H1 (cell line): Measurements from ENCODE around the gene AXIN2. TPM values are rescaled to one million over a fixed set of nuclear protein-coding genes. Genes with fewer than 3 reads are reported as not detected.
A peak's percentile ranks its signal among the peaks of the same experiment; 100 is the strongest.

ENCODE experiments used
- CTCF ChIA-PET: fragments of 300-600 bp; sonication (Branson Sonifier 250); formaldehyde crosslinking; loops from one replicate; lab custom pipeline; 2021; ENCODE audit not compliant: partially characterized antibody; lab: Charles Lee
- POLR2A ChIA-PET: fragments of 300-600 bp; sonication (Branson Sonifier 250); formaldehyde crosslinking; loops from one replicate; lab custom pipeline; 2021; ENCODE audit warnings: inconsistent platforms; ENCODE audit not compliant: partially characterized antibody; lab: Charles Lee
- DNase-seq, 2 experiments: peaks; one replicate each; pipeline versions ENCODE4 v3.0.0 to v3.0.0-alpha.2; 2010 to 2022; ENCODE audit warnings: low spot score in 2 of 2, low read depth in 1 of 2, mixed read lengths in 1 of 2
- FAIRE-seq: peaks from 2 replicates; lab custom pipeline; 2011; peaks lifted over from hg19 to GRCh38; lab: Jason Lieb, UNC
- H2AFZ ChIP-seq: 2 replicates; pipeline ENCODE4 v1.8.1; 2012; ENCODE audit warnings: low read length, inconsistent platforms
- H2AK5ac ChIP-seq: 2 replicates; pipeline ENCODE4 v1.6.1; 2013; ENCODE audit warnings: low read depth, low read length
- H2BK120ac ChIP-seq: replicated peaks from 2 replicates; pipeline ENCODE3; 2013; ENCODE audit warnings: low read depth, low read length, inconsistent platforms
- H2BK12ac ChIP-seq: 2 replicates; pipeline ENCODE4 v1.6.1; 2013; ENCODE audit warnings: low read depth, low read length
- H2BK15ac ChIP-seq: 2 replicates; pipeline ENCODE4 v1.6.1; 2013; ENCODE audit warnings: low read length
- H2BK20ac ChIP-seq: 2 replicates; pipeline ENCODE4 v1.6.1; 2013; ENCODE audit warnings: low read length
- H2BK5ac ChIP-seq: 2 replicates; pipeline ENCODE4 v1.6.1; 2013; ENCODE audit warnings: low read depth, low read length
- H3K14ac ChIP-seq: 2 replicates; pipeline ENCODE4 v1.6.1; 2013; ENCODE audit warnings: inconsistent platforms; ENCODE audit not compliant: insufficient read length
- H3K18ac ChIP-seq: 2 replicates; pipeline ENCODE4 v1.6.1; 2013; ENCODE audit warnings: low read length; ENCODE audit errors: extremely low read depth
- H3K23ac ChIP-seq: 2 replicates; pipeline ENCODE4 v1.6.1; 2013; ENCODE audit warnings: inconsistent platforms; ENCODE audit not compliant: insufficient read length
- H3K23me2 ChIP-seq: 2 replicates; pipeline ENCODE4 v1.6.1; 2013; ENCODE audit warnings: low read depth, low read length
- H3K27ac ChIP-seq: 2 replicates; pipeline ENCODE4 v1.6.1; 2011; ENCODE audit warnings: low read depth, low read length, inconsistent platforms
- H3K27me3 ChIP-seq, 4 experiments: replicated peaks in 1 of 4; 1 replicate in 1 of 4; 2 replicates in 3 of 4; pipeline versions ENCODE4 v1.6.1 to v1.8.1; 2011 to 2013; ENCODE audit warnings: low read length in 3 of 4, mild to moderate bottlenecking in 3 of 4, inconsistent platforms in 2 of 4, mixed read lengths in 2 of 4, moderate library complexity in 1 of 4; ENCODE audit not compliant: control insufficient read depth in 3 of 4, insufficient read depth in 3 of 4; ENCODE audit errors: extremely low read depth in 1 of 4
- H3K36me3 ChIP-seq, 4 experiments: 2 replicates each; pipeline versions ENCODE4 v1.6.1 to v1.8.1; 2011 to 2013; ENCODE audit warnings: mild to moderate bottlenecking in 4 of 4, low read length in 3 of 4, moderate library complexity in 2 of 4, control low read depth in 1 of 4, inconsistent platforms in 1 of 4; ENCODE audit not compliant: insufficient read depth in 4 of 4, control insufficient read depth in 2 of 4
- H3K4ac ChIP-seq: replicated peaks from 2 replicates; pipeline ENCODE3; 2013; ENCODE audit warnings: low read length, low read depth, mixed read lengths, inconsistent platforms; ENCODE audit not compliant: insufficient read length
- H3K4me1 ChIP-seq, 4 experiments: replicated peaks in 1 of 4; 1 replicate in 1 of 4; 2 replicates in 3 of 4; pipeline versions ENCODE4 v1.6.1 to v1.8.1; 2011 to 2013; ENCODE audit warnings: low read length in 3 of 4, inconsistent platforms in 2 of 4, mixed read lengths in 1 of 4; ENCODE audit not compliant: insufficient read depth in 4 of 4, control insufficient read depth in 3 of 4
- H3K4me2 ChIP-seq, 2 experiments: 2 replicates each; pipeline versions ENCODE4 v1.6.1 to v1.8.1; 2011 to 2013; ENCODE audit warnings: low read depth in 2 of 2, low read length in 2 of 2, control low read depth in 1 of 2, inconsistent platforms in 1 of 2, mild to moderate bottlenecking in 1 of 2; ENCODE audit not compliant: insufficient read depth in 1 of 2
- H3K4me3 ChIP-seq, 4 experiments: fragments of 200-600, 300-600 bp in 1 of 4; sonication (generic), shearing (Covaris generic), sonication (Bioruptor Twin) in 1 of 4; 2 replicates each; pipeline versions ENCODE4 v1.5.1 to v1.8.1; 2011 to 2016; ENCODE audit warnings: low read length in 4 of 4, low read depth in 3 of 4, control low read depth in 2 of 4, inconsistent platforms in 2 of 4, mild to moderate bottlenecking in 2 of 4, mixed read lengths in 1 of 4, moderate library complexity in 1 of 4; ENCODE audit not compliant: insufficient read depth in 2 of 4; ENCODE audit errors: extremely low read depth in 1 of 4
- H3K56ac ChIP-seq: replicated peaks from 2 replicates; pipeline ENCODE3; 2013; ENCODE audit warnings: low read depth, mild to moderate bottlenecking, mixed read lengths, low read length, inconsistent platforms; ENCODE audit not compliant: insufficient read length
- H3K79me1 ChIP-seq: 2 replicates; pipeline ENCODE4 v1.6.1; 2013; ENCODE audit warnings: low read depth, low read length, control low read depth
- H3K79me2 ChIP-seq, 2 experiments: 2 replicates each; pipeline versions ENCODE4 v1.6.1 to v1.8.1; 2012 to 2013; ENCODE audit warnings: low read length in 2 of 2, mild to moderate bottlenecking in 2 of 2, inconsistent platforms in 1 of 2; ENCODE audit not compliant: insufficient read depth in 2 of 2, control insufficient read depth in 1 of 2
- H3K9ac ChIP-seq, 4 experiments: replicated peaks in 1 of 4; 1 replicate in 1 of 4; 2 replicates in 3 of 4; pipeline versions ENCODE4 v1.6.1 to v1.8.1; 2011 to 2013; ENCODE audit warnings: low read depth in 3 of 4, low read length in 3 of 4, control low read depth in 2 of 4, mild to moderate bottlenecking in 2 of 4, moderate library complexity in 2 of 4, inconsistent platforms in 1 of 4; ENCODE audit errors: extremely low read depth in 1 of 4
- H3K9me3 ChIP-seq, 2 experiments: 2 replicates each; pipeline versions ENCODE4 v1.6.1 to v1.8.1; 2012 to 2013; ENCODE audit warnings: mild to moderate bottlenecking in 2 of 2, moderate library complexity in 2 of 2, control low read depth in 1 of 2, inconsistent platforms in 1 of 2, low read depth in 1 of 2, low read length in 1 of 2, mixed read lengths in 1 of 2; ENCODE audit not compliant: insufficient read depth in 2 of 2
- H4K20me1 ChIP-seq, 2 experiments: replicated peaks in 1 of 2; 2 replicates each; pipeline versions ENCODE3 to v1.8.1; 2011 to 2013; ENCODE audit warnings: inconsistent platforms in 2 of 2, low read length in 2 of 2, mild to moderate bottlenecking in 1 of 2; ENCODE audit not compliant: insufficient read depth in 2 of 2, control insufficient read depth in 1 of 2
- H4K5ac ChIP-seq: 2 replicates; pipeline ENCODE4 v1.6.1; 2013; ENCODE audit warnings: low read length, low read depth, mixed read lengths, inconsistent platforms; ENCODE audit not compliant: insufficient read length
- H4K8ac ChIP-seq: 2 replicates; pipeline ENCODE4 v1.8.0; 2013; ENCODE audit warnings: mild to moderate bottlenecking, moderate library complexity, low read length, inconsistent platforms; ENCODE audit not compliant: insufficient read depth; ENCODE audit errors: extremely low read depth
- H4K91ac ChIP-seq: replicated peaks from 2 replicates; pipeline ENCODE3; 2013; ENCODE audit warnings: low read length, mixed read lengths, inconsistent platforms; ENCODE audit not compliant: insufficient read length
- CEBPB ChIP-seq: IDR thresholded peaks from 2 replicates; pipeline ENCODE4 v1.6.1; 2012; ENCODE audit warnings: low read depth, low read length
- CHD2 ChIP-seq: IDR thresholded peaks from 2 replicates; pipeline ENCODE4 v1.6.1; 2012; ENCODE audit warnings: low read length, improper control_type of control experiment
- EZH2 ChIP-seq: fragments of 200-600 bp; sonication (generic); IDR thresholded peaks from 2 replicates; pipeline ENCODE4 v1.7.1; 2012; ENCODE audit warnings: low read depth, mild to moderate bottlenecking, moderate library complexity, low read length, inconsistent platforms; ENCODE audit not compliant: severe bottlenecking
- HDAC2 ChIP-seq, 2 experiments: fragments of 300-600 bp in 1 of 2; sonication (generic) in 1 of 2; IDR thresholded peaks; 2 replicates each; pipeline ENCODE4 v1.6.1; 2011 to 2012; ENCODE audit warnings: low read depth in 2 of 2, low read length in 2 of 2, mild to moderate bottlenecking in 2 of 2, moderate library complexity in 2 of 2, borderline replicate concordance in 1 of 2, inconsistent platforms in 1 of 2
- RFX5 ChIP-seq: IDR thresholded peaks from 2 replicates; pipeline ENCODE4 v1.6.1; 2011; ENCODE audit warnings: low read depth, low read length, improper control_type of control experiment, borderline replicate concordance
- RNF2 ChIP-seq: fragments of 200-900, 300-1000 bp; sonication (generic); IDR thresholded peaks from 2 replicates; pipeline ENCODE4 v1.7.1; 2016; ENCODE audit warnings: borderline replicate concordance, low read depth, mild to moderate bottlenecking, antibody characterized with exemption, low read length; ENCODE audit not compliant: poor library complexity, severe bottlenecking; ENCODE audit errors: missing control alignments
- TCF12 ChIP-seq: IDR thresholded peaks from 2 replicates; pipeline ENCODE4 v1.6.1; 2011; ENCODE audit warnings: low read depth, mild to moderate bottlenecking, low read length
- WGBS, 2 experiments: shearing (Covaris generic) in 1 of 2; methylation state at CpG; one replicate each; pipeline versions ENCODE4 v1.1.6 to v1.1.7; 2013 to 2015; ENCODE audit warnings: low lambda C conversion rate in 2 of 2, mixed read lengths in 2 of 2, inconsistent platforms in 1 of 2, low coverage in 1 of 2, missing lambda C conversion rate in 1 of 2; ENCODE audit not compliant: insufficient replicate concordance in 2 of 2, insufficient coverage in 1 of 2, insufficient read length in 1 of 2; ENCODE audit errors: extremely low coverage in 1 of 2, missing lambda C conversion rate in 1 of 2; 5-methylcytosine and 5-hydroxymethylcytosine counted together
- polyA plus RNA-seq, 7 experiments: library from polyadenylated mRNA; depleted of rRNA in 3 of 7; stranded (reverse) in 5 of 7; unstranded in 2 of 7; fragments of >200 nt in 5 of 7; fragments of 200-250 nt in 2 of 7; gene quantifications; 1 replicate in 5 of 7; 2 replicates in 1 of 7; 4 replicates in 1 of 7; pipeline versions ENCODE4 v1.2.1 to v1.2.3, GENCODE V29; 2011 to 2013; ENCODE audit warnings: missing spikeins in 2 of 7, mixed read lengths in 2 of 7
- total RNA-seq: library from RNA; stranded (reverse); fragmentation: NEBNext Ultra II Directional; extraction: Animal tissue kit (Norgen Biotek cat#: 25700); gene quantifications from 2 replicates; pipeline ENCODE4 v1.2.1, GENCODE V29; 2021
- TF ChIP-seq, protein P1 (sequence below): IDR thresholded peaks from 2 replicates; pipeline ENCODE4 v1.6.1; 2011; ENCODE audit warnings: low read depth, mild to moderate bottlenecking, low read length; ENCODE audit not compliant: insufficient read depth

AXIN2 gene
- total and polyA plus RNA-seq, 2 of the 8 experiments (the other 6 are each of a cell fraction or from before 2014, with no cell fraction given), result 17.7 to 33.4 TPM

DNA sequence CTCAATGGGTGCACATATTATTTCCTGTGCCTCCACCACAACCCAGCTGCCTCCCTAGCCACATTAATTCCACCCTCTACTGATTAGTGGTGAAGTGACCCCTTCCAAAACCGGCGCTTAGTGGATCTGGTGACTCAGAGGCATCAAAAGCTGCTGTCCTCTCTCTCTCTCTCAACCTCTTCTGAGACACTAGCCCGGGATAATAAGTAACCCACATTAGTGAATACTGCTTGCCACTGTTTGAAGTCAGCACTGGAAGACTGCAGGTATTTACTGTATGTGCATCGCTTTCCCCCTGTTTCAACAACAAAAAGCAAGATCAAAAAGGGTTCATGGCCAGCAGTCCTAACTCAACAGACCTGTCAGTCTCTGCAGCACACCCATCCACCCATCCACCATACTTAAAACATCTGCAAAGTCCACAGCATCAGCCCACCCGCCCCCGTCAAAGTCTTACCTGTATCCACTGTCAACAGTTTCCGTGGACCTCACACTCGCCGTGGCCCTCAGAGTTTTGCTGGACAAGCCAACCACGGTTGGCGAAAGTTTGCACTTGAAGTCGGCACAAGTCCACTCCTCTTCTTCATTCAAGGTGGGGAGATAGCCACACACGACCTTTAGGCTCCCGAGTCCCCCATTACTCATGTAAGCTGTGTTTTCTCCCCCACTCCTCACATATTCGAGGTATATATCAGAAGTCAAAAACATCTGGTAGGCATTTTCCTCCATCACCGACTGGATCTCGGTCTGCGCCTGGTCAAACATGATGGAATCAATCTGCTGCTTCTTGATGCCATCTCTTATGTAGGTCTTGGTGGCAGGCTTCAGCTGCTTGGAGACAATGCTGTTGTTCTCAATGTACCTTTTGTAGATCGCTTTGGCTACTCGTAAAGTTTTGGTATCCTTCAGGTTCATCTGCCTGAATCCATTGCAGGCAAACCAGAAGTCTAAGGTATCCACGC lies 3.8 kb downstream of the AXIN2 start:
- H3K56ac ChIP-seq, result peak overlapping the region; percentile 13
- 88% methylated on average over 21 of the region's 21 CpGs; no CpG with 5 or more reads in 1 of the 2 experiments for WGBS, 2 experiments
- H3K27ac ChIP-seq, result no peak overlapping the region
- H3K9ac ChIP-seq, result no peak overlapping the region
- H3K23me2 ChIP-seq, result peaks cover 12% of the 10 kb centered on the region
- peaks cover 25 to 36% of the 10 kb centered on the region in 2 experiments for H4K20me1 ChIP-seq
- H2BK15ac ChIP-seq, result no peak overlapping the region
- peaks cover 16 to 29% (median 23%) of the 10 kb centered on the region in 4 experiments for H3K4me1 ChIP-seq
- CTCF ChIA-PET, result interaction anchor here (0.6 to 7.4 kb wide), 23 partner anchors 15 to 1519 kb away, joined by 3 to 62 read pairs (median 6); no protein-coding TSS in a partner anchor
- peak overlapping the region; percentile 85 for H2BK12ac ChIP-seq
- peaks cover 16% of the 10 kb centered on the region; the same call in 1 of the 2 replicates for H3K79me1 ChIP-seq
- H3K79me2 ChIP-seq, result peaks cover 0 to 36% of the 10 kb centered on the region in 2 experiments
- H4K8ac ChIP-seq, result no peak overlapping the region
- H3K18ac ChIP-seq, result no peak overlapping the region
- no peak for FAIRE-seq
- H2AK5ac ChIP-seq, result peak overlapping the region; percentile 66; the same call in 1 of the 2 replicates
- H3K23ac ChIP-seq, result no peak overlapping the region
- no peak overlapping the region for H4K5ac ChIP-seq
- peaks cover 0 to 3% (median 1%) of the 10 kb centered on the region in 4 experiments; a peak in 2 of 7 replicates for H3K27me3 ChIP-seq
- POLR2A ChIA-PET, result interaction anchor here (1.0 to 2.3 kb wide), 6 partner anchors 15 to 104 kb away, joined by 3 to 22 read pairs (median 4); no protein-coding TSS in a partner anchor
- H3K9me3 ChIP-seq, result no peaks in the 10 kb centered on the region
- 0 out of 2 replicates have a peak overlapping the region, but pooled peaks have one; percentile 49 for H2BK5ac ChIP-seq
- peak overlapping the region; percentile 88 to 95; a peak in 3 of 4 replicates for H3K4me2 ChIP-seq
- no peak overlapping the region for H2AFZ ChIP-seq
- H3K36me3 ChIP-seq, result peaks cover 0 to 20% (median 12%) of the 10 kb centered on the region in 4 experiments; a peak in 5 of 8 replicates
- H3K14ac ChIP-seq, result no peak overlapping the region
- DNase-seq, result no peak
- H2BK120ac ChIP-seq, result no peak overlapping the region
- peak overlapping the region; percentile 41 for H3K4ac ChIP-seq
- H3K4me3 ChIP-seq, result peak overlapping the region; percentile 88 to 93 (median 91); a peak in 5 of 8 replicates
- no peak overlapping the region for H2BK20ac ChIP-seq
- H4K91ac ChIP-seq, result no peak overlapping the region
- TF ChIP-seq RNF2 (no peak), CEBPB (no peak), HDAC2 (IDR thresholded peaks at IDR 0.05; ENCODE audit: borderline replicate concordance in 1 of 2, low read depth in 2 of 2, low read length in 2 of 2) (no peak), TCF12 (no peak), RFX5 (no peak), EZH2 (no peak), CHD2 (no peak)
- TF ChIP-seq, protein P1, sequence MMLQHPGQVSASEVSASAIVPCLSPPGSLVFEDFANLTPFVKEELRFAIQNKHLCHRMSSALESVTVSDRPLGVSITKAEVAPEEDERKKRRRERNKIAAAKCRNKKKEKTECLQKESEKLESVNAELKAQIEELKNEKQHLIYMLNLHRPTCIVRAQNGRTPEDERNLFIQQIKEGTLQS, result no peak
